Endothelial cell (in vitro differentiated cells): ENCODE results near the gene TTLL6. TPM values are rescaled to one million over a fixed set of nuclear protein-coding genes. Genes with fewer than 3 reads are reported as not detected.

Experiments used
- DNase-seq: peaks from one replicate; pipeline ENCODE4 v3.0.0; 2021; ENCODE audit warnings: low spot score
- H3K27ac Mint-ChIP-seq: one replicate; pipeline ENCODE4 v1.8.0; 2021; ENCODE audit warnings: mixed read lengths, inconsistent platforms; ENCODE audit not compliant: unreplicated experiment
- H3K27me3 Mint-ChIP-seq: one replicate; pipeline ENCODE4 v1.8.0; 2021; ENCODE audit warnings: mild to moderate bottlenecking, moderate library complexity, mixed read lengths, inconsistent platforms; ENCODE audit not compliant: unreplicated experiment
- H3K36me3 Mint-ChIP-seq: one replicate; pipeline ENCODE4 v1.8.0; 2021; ENCODE audit warnings: mild to moderate bottlenecking, low read depth, mixed read lengths, inconsistent platforms; ENCODE audit not compliant: unreplicated experiment
- H3K4me1 Mint-ChIP-seq: one replicate; pipeline ENCODE4 v1.8.0; 2021; ENCODE audit warnings: mild to moderate bottlenecking, mixed read lengths, inconsistent platforms; ENCODE audit not compliant: unreplicated experiment
- H3K4me3 Mint-ChIP-seq: one replicate; pipeline ENCODE4 v1.8.0; 2021; ENCODE audit warnings: mild to moderate bottlenecking, mixed read lengths, inconsistent platforms; ENCODE audit not compliant: unreplicated experiment
- H3K9me3 Mint-ChIP-seq: one replicate; pipeline ENCODE4 v1.8.0; 2021; ENCODE audit warnings: mixed read lengths, inconsistent platforms; ENCODE audit not compliant: unreplicated experiment
- long read RNA-seq: library from polyadenylated mRNA; unstranded; transcript quantifications from one replicate; pipeline ENCODE4 v2.0.0, GENCODE V29; 2020; ENCODE audit not compliant: unreplicated experiment
- total RNA-seq: library from RNA; stranded (reverse); fragmentation: NEBNext Ultra II Directional; extraction: Animal tissue kit (Norgen Biotek cat#: 25700); gene quantifications from one replicate; pipeline ENCODE4 v1.2.1, GENCODE V29; 2021; ENCODE audit not compliant: unreplicated experiment
- TF ChIP-seq, protein P1 (sequence below): fragments of 200-600 bp; sonication (generic); IDR thresholded peaks from one replicate; pipeline ENCODE4 v1.5.0; 2021; ENCODE audit warnings: antibody characterized with exemption; ENCODE audit not compliant: unreplicated experiment

The TTLL6 gene
- total RNA-seq: 0.87 TPM
- long read RNA-seq: 0 reads

DNA sequence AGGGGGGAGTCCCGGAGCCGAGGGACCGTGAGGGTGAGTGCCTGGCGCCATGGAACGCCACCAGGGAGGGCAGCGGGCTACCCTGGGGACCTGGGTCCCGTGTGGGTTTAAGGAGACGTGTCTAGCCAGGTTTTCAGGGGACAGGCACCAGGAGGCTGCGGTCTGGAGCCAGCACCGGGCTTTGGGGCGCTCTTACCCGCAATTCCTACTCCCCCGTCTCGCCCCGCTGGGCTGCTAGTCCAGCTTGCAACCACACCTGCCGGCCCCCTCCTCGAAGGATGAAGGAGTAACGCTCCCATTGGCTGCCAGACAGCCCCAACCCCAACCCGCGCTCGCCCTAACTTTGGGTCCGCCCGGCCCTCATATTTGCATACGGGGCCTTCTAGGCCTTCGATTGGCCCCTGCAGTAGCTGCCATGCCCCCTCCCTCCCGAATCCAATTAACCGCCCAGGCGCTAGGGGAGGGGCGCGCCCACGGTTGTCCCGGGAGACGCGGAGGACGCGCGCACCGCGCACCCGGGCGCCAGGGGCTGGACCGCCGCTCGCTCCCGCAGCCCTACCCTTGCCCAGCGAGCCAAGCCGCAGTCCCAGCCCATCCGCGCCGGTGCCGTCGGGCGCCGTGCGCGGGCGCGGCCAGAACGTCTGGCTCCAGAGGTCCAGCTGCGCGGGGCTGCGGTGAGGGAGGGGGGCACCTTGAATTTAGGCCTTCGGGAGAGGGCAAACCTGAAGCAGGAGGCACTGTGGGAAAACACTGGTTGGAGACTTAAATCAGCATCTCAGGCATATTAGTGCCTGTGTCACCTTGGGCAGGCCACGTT is at the start of gene TTLL6:
Gene TTLL6, minus strand, starts transcription at position 456 of the 817 bp plus-strand sequence. Its CDS starts 157 bp downstream, at position 299.
- peaks cover 9% of the 10 kb centered on the region for H3K27me3 Mint-ChIP-seq
- no peaks in the 10 kb centered on the region for H3K36me3 Mint-ChIP-seq
- H3K4me1 Mint-ChIP-seq: peaks cover 4% of the 10 kb centered on the region
- H3K27ac Mint-ChIP-seq: no peak within 1 kb of the TSS
- peak within 1 kb of the TSS; percentile 83 for H3K4me3 Mint-ChIP-seq
- H3K9me3 Mint-ChIP-seq: no peaks in the 10 kb centered on the region
- DNase-seq: peak; percentile 70
- TF ChIP-seq, protein P1, sequence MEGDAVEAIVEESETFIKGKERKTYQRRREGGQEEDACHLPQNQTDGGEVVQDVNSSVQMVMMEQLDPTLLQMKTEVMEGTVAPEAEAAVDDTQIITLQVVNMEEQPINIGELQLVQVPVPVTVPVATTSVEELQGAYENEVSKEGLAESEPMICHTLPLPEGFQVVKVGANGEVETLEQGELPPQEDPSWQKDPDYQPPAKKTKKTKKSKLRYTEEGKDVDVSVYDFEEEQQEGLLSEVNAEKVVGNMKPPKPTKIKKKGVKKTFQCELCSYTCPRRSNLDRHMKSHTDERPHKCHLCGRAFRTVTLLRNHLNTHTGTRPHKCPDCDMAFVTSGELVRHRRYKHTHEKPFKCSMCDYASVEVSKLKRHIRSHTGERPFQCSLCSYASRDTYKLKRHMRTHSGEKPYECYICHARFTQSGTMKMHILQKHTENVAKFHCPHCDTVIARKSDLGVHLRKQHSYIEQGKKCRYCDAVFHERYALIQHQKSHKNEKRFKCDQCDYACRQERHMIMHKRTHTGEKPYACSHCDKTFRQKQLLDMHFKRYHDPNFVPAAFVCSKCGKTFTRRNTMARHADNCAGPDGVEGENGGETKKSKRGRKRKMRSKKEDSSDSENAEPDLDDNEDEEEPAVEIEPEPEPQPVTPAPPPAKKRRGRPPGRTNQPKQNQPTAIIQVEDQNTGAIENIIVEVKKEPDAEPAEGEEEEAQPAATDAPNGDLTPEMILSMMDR: no peak

GRCh38 chr17:48860456-48860855 is 43.4 kb upstream of the TTLL6 start:
- H3K27ac Mint-ChIP-seq: no peak overlapping the region
- H3K36me3 Mint-ChIP-seq: peaks cover 13% of the 10 kb centered on the region
- H3K9me3 Mint-ChIP-seq: no peaks in the 10 kb centered on the region
- H3K27me3 Mint-ChIP-seq: no peaks in the 10 kb centered on the region
- H3K4me3 Mint-ChIP-seq: peak overlapping the region; percentile 65
- TF ChIP-seq, protein P1: no peak
- H3K4me1 Mint-ChIP-seq: no peaks in the 10 kb centered on the region
- no peak for DNase-seq

DNA sequence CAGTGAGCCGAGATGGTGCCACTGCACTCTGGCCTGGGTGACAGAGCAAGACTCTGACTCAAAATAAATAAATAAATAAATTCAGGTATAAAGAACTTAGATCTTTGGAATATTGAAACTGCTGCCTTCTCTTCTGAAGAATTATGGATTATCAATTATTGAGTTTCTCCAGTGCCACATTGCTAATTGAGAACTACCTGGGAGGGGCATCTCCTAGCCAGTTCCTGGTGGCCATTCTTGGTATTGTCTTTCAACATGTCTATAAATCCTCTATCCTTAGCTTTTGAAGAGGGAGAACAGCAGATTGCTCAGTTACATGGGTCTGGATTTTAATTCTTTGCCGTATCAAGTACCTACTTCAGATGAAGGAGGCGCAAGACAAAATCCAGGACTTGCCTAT is 43.0 kb upstream of the TTLL6 start:
- TF ChIP-seq, protein P1: peak; percentile 61
- Mint-ChIP-seq H3K4me3 (no peak overlapping the region), H3K36me3 (peaks cover 11% of the 10 kb centered on the region), H3K27ac (no peak overlapping the region), H3K9me3 (no peaks in the 10 kb centered on the region), H3K4me1 (peaks cover under 1% of the 10 kb centered on the region), H3K27me3 (no peaks in the 10 kb centered on the region)
- DNase-seq: no peak

DNA sequence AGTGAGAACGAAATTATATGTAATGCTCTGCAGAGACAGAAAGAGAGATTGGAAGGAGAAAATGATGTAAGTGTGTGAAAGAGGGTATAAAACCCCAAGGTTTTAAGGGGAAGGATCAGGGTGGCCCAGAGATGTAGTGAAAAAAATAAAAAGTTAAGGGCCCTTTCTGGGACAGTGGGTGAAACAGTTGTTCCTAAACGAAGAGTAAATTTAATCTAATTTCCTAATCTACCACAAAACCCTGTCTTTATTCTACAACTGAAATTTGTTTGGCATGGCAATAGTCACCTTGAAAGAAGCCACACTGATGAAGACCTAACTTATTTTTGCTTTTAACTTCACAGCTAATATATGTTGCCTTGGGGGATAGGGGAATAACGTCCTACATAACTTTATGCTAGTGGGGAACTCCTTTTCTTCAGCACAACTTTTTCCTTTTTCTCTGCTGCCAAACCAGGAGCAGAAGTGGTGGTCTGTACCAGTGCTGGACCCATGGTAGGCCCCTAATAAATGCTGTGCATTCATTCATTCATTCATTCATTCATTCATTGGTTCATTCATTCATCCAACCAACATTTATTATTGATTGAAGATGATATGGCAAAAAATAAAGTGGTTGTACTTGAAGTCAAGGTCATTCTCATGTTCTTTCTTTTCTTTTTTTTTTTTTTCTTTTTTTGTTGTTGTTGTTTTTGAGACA is 39.2 kb upstream of the TTLL6 start:
- Mint-ChIP-seq H3K4me1 (peaks cover 5% of the 10 kb centered on the region), H3K4me3 (no peak overlapping the region), H3K27me3 (no peaks in the 10 kb centered on the region), H3K27ac (no peak overlapping the region), H3K36me3 (peaks cover 3% of the 10 kb centered on the region), H3K9me3 (no peaks in the 10 kb centered on the region)
- DNase-seq: no peak
- TF ChIP-seq, protein P1: no peak
